Measurements from ENCODE around the gene F2. TPM values are rescaled to one million over a fixed set of nuclear protein-coding genes. Genes with fewer than 3 reads are reported as not detected.
"Not testable (repeated sequence)": the region's sequence is repeated elsewhere in the genome, so short reads cannot be mapped to it uniquely, and the experiment has no call there.

Gene F2
- total RNA-seq, 1 donor: not detected

DNA sequence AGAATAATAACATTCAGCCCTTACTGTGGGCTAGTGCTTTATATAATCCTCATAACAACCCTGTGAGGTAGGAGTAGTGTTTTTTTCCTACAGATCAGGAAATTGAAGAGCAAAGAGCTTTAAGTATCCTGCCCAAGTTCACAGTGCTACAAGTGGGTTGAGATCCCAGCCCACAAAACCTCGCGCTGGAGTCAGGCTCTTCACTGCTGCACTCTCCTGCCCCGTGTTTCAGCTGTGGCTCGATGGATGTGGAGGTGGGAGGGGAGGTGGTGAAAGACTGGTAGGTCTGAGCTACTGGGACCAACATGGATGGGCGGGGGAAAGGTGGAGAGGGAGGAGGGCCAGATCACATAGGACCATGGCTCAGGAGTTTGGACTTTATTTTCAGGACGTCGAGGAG, 12.1 kb upstream of the F2 start:
- Histone ChIP-seq H4K20me1 (ENCODE audit: insufficient read depth, low read length) (peaks cover 16% of the 10 kb centered on the region), H3K4me2 (ENCODE audit: insufficient read depth, low read length) (no peak overlapping the region), H3K79me2 (ENCODE audit: insufficient read depth, low read length) (peaks cover 33% of the 10 kb centered on the region), H3K27me3 (ENCODE audit: insufficient read depth, low read length) (no peaks in the 10 kb centered on the region), H3K4me1 (ENCODE audit: insufficient read depth, low read length) (peaks cover 17% of the 10 kb centered on the region), H3K4me3 (ENCODE audit: insufficient read depth, low read length) (no peak overlapping the region), H3K36me3 (ENCODE audit: insufficient read depth, low read length) (peaks cover 40% of the 10 kb centered on the region), H3K9me3 (ENCODE audit: low read depth, low read length) (no peaks in the 10 kb centered on the region), H2AFZ (ENCODE audit: low read length) (no peak overlapping the region), H3K27ac (ENCODE audit: low read depth, low read length) (no peak overlapping the region)
- TF ChIP-seq, protein P1, sequence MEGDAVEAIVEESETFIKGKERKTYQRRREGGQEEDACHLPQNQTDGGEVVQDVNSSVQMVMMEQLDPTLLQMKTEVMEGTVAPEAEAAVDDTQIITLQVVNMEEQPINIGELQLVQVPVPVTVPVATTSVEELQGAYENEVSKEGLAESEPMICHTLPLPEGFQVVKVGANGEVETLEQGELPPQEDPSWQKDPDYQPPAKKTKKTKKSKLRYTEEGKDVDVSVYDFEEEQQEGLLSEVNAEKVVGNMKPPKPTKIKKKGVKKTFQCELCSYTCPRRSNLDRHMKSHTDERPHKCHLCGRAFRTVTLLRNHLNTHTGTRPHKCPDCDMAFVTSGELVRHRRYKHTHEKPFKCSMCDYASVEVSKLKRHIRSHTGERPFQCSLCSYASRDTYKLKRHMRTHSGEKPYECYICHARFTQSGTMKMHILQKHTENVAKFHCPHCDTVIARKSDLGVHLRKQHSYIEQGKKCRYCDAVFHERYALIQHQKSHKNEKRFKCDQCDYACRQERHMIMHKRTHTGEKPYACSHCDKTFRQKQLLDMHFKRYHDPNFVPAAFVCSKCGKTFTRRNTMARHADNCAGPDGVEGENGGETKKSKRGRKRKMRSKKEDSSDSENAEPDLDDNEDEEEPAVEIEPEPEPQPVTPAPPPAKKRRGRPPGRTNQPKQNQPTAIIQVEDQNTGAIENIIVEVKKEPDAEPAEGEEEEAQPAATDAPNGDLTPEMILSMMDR (IDR thresholded peaks at IDR 0.05; ENCODE audit: extremely low read depth, low read depth, low read length): no peak
- no peak for DNase-seq (ENCODE audit: insufficient read length, low spot score, missing footprints)

DNA sequence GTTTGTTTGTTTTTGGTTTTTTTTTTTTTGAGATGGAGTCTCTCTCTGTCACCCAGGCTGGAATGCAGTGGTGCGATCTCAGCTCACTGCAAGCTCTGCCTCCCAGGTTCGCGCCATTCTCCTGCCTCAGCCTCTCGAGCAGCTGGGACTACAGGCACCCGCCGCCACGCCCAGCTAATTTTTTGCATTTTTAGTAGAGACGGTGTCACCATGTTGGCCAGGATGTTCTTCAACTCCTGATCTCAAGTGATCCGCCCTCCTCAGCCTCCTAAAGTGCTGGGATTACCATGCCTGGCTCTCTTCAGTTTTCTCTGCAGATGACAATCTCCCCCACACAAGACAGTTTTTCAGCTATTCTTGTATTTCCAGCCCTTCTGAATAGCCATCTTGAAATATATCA, 9.7 kb upstream of the F2 start:
- H4K20me1 ChIP-seq (ENCODE audit: insufficient read depth, low read length); H3K4me3 ChIP-seq (ENCODE audit: insufficient read depth, low read length); H3K27me3 ChIP-seq (ENCODE audit: insufficient read depth, low read length); DNase-seq (ENCODE audit: insufficient read length, low spot score, missing footprints); H3K27ac ChIP-seq (ENCODE audit: low read depth, low read length); H3K4me2 ChIP-seq (ENCODE audit: insufficient read depth, low read length); H3K9me3 ChIP-seq (ENCODE audit: low read depth, low read length); H2AFZ ChIP-seq (ENCODE audit: low read length): not testable (repeated sequence)
- peaks cover 25% of the 10 kb centered on the region for H3K4me1 ChIP-seq (ENCODE audit: insufficient read depth, low read length)
- peaks cover 12% of the 10 kb centered on the region for H3K79me2 ChIP-seq (ENCODE audit: insufficient read depth, low read length)
- H3K36me3 ChIP-seq (ENCODE audit: insufficient read depth, low read length): peaks cover 20% of the 10 kb centered on the region

DNA sequence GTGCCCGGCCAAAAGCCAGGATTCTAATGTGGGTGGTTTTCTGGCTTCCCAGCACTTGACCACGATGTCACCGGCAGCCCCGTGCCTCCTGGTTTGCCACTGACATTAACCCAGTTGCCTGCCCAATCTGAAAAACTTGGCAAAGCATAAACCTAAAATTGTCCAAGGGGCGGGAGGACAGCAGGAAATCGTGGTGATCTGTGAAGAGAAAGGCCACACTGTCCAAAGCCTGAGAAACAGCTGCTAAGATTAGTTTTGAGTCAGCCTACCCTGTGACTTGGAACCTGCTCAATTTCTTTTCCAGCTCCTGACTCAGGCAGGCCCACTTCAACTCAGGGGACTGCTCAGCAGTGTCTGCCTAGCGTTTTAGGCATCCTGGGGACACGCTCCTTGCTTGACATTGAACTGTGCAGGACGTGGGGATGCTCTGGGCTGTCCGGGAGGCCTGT, 8.2 kb upstream of the F2 start:
- Histone ChIP-seq H3K36me3 (ENCODE audit: insufficient read depth, low read length) (peaks cover 5% of the 10 kb centered on the region), H3K9me3 (ENCODE audit: low read depth, low read length) (no peaks in the 10 kb centered on the region), H3K4me3 (ENCODE audit: insufficient read depth, low read length) (no peak overlapping the region), H3K27ac (ENCODE audit: low read depth, low read length) (peak overlapping the region; percentile 94), H4K20me1 (ENCODE audit: insufficient read depth, low read length) (peaks cover 3% of the 10 kb centered on the region), H3K27me3 (ENCODE audit: insufficient read depth, low read length) (no peaks in the 10 kb centered on the region), H3K4me1 (ENCODE audit: insufficient read depth, low read length) (peaks cover 31% of the 10 kb centered on the region), H2AFZ (ENCODE audit: low read length) (peak overlapping the region; percentile 56), H3K4me2 (ENCODE audit: insufficient read depth, low read length) (peak overlapping the region; percentile 27), H3K79me2 (ENCODE audit: insufficient read depth, low read length) (peaks cover 1% of the 10 kb centered on the region)
- DNase-seq (ENCODE audit: insufficient read length, low spot score, missing footprints): peak; percentile 92
- TF ChIP-seq, protein P1 (IDR thresholded peaks at IDR 0.05; ENCODE audit: extremely low read depth, low read depth, low read length): no peak

DNA sequence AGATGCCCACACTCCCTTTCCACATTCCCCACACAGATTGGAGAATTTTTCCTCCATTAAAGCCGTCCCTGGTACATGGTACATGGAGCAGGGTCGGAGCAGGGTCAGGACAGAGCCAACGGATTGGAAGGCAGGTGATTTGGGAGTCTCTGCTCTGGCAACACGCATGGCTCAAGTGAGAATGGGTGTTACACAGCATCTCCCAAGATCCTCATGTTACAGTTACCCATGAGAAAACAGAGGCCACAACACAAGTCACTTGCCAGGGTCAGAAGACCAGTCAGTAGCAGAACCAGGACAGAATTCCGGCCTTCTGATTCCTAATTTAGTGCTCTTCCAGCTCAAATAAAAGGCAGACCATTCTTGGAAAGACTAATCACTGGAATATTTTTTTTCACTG, 7.7 kb upstream of the F2 start:
- peak overlapping the region; percentile 27 for H3K4me2 ChIP-seq (ENCODE audit: insufficient read depth, low read length)
- no peaks in the 10 kb centered on the region for H3K79me2 ChIP-seq (ENCODE audit: insufficient read depth, low read length)
- peak overlapping the region; percentile 56 for H2AFZ ChIP-seq (ENCODE audit: low read length)
- TF ChIP-seq, protein P1 (IDR thresholded peaks at IDR 0.05; ENCODE audit: extremely low read depth, low read depth, low read length): no peak
- H3K36me3 ChIP-seq (ENCODE audit: insufficient read depth, low read length): peaks cover 3% of the 10 kb centered on the region
- no peaks in the 10 kb centered on the region for H3K9me3 ChIP-seq (ENCODE audit: low read depth, low read length)
- peak; percentile 52 for DNase-seq (ENCODE audit: insufficient read length, low spot score, missing footprints)
- peak overlapping the region; percentile 94 for H3K27ac ChIP-seq (ENCODE audit: low read depth, low read length)
- no peaks in the 10 kb centered on the region for H4K20me1 ChIP-seq (ENCODE audit: insufficient read depth, low read length)
- peaks cover 31% of the 10 kb centered on the region for H3K4me1 ChIP-seq (ENCODE audit: insufficient read depth, low read length)
- no peaks in the 10 kb centered on the region for H3K27me3 ChIP-seq (ENCODE audit: insufficient read depth, low read length)
- H3K4me3 ChIP-seq (ENCODE audit: insufficient read depth, low read length): no peak overlapping the region

Data from osteoblast (primary cell).